ENCODE results near the gene MKKS.

DNA sequence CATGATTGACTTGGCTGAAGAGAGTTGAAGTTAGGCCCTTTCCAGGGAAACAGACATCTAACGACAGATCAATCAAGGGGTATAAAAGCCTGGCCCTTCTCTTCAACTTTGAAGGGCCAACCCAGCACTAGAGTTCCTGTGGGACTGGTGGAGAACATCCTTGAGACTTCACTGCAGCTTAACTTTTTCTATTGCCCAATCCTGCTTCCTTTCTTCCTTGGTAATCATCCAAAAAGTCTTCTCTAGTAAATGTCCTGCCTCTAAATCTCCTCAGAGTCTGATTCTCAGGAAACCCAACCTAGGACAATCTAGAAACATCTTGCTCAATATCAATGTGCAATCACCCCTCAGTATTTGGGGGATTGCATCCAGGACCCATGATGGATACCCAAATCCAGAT is 1.9 kb downstream of the MKKS start:
- TF ChIP-seq, protein P1, sequence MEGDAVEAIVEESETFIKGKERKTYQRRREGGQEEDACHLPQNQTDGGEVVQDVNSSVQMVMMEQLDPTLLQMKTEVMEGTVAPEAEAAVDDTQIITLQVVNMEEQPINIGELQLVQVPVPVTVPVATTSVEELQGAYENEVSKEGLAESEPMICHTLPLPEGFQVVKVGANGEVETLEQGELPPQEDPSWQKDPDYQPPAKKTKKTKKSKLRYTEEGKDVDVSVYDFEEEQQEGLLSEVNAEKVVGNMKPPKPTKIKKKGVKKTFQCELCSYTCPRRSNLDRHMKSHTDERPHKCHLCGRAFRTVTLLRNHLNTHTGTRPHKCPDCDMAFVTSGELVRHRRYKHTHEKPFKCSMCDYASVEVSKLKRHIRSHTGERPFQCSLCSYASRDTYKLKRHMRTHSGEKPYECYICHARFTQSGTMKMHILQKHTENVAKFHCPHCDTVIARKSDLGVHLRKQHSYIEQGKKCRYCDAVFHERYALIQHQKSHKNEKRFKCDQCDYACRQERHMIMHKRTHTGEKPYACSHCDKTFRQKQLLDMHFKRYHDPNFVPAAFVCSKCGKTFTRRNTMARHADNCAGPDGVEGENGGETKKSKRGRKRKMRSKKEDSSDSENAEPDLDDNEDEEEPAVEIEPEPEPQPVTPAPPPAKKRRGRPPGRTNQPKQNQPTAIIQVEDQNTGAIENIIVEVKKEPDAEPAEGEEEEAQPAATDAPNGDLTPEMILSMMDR (conservative IDR thresholded peaks at IDR 0.05; ENCODE audit: low read length), result no peak
- no peak for TF ChIP-seq EZH2phosphoT487 (IDR thresholded peaks at IDR 0.05; ENCODE audit: borderline replicate concordance)
